ENCODE results near the gene ATP8A2. TPM values are rescaled to one million over a fixed set of nuclear protein-coding genes. Genes with fewer than 3 reads are reported as not detected.

Gene ATP8A2
- total RNA-seq, 2 experiments from 2014 or later: not detected

GRCh38 chr13:26058704-26059103, 686.9 kb downstream of the ATP8A2 start:
- H4K20me1 ChIP-seq (ENCODE audit: insufficient read depth, low read length): no peaks in the 10 kb centered on the region
- H3K9me2 ChIP-seq (ENCODE audit: insufficient read depth, low read length): no peaks in the 10 kb centered on the region
- H3K4me3 ChIP-seq (ENCODE audit: low read depth, low read length, poor library complexity, severe bottlenecking): no peak overlapping the region
- H3K36me3 ChIP-seq (ENCODE audit: insufficient read depth, low read length): no peaks in the 10 kb centered on the region
- H2AFZ ChIP-seq (ENCODE audit: low read length): no peak overlapping the region
- intact Hi-C loops (cut with micrococcal nuclease; ENCODE audit: unreplicated experiment): no loop called here
- DNase-seq (ENCODE audit: low spot score): no peak
- CTCF ChIA-PET (ENCODE audit: unreplicated experiment): no interaction called here
- no peak overlapping the region for H3K27ac ChIP-seq (ENCODE audit: low read depth, low read length, poor library complexity, severe bottlenecking)
- POLR2A ChIA-PET: no interaction called here
- TF ChIP-seq EZH2phosphoT487 (IDR thresholded peaks at IDR 0.05; ENCODE audit: borderline replicate concordance, low read depth, low read length) (no peak), CTCF (conservative IDR thresholded peaks at IDR 0.05; ENCODE audit: low read length) (no peak)
- no peaks in the 10 kb centered on the region for H3K79me2 ChIP-seq (ENCODE audit: insufficient read depth, low read depth, low read length)
- H3K4me1 ChIP-seq (ENCODE audit: insufficient read depth, low read length, poor library complexity, severe bottlenecking): no peaks in the 10 kb centered on the region
- no peak overlapping the region for H3K4me2 ChIP-seq (ENCODE audit: low read length)
- no peaks in the 10 kb centered on the region for H3K9me3 ChIP-seq (ENCODE audit: low read length)
- no TSS peak for BruUV-seq (replicated peaks)

GRCh38 chr13:26060357-26060756, 688.6 kb downstream of the ATP8A2 start:
- CTCF ChIA-PET (ENCODE audit: unreplicated experiment): no interaction called here

More at GRCh38 chr13:26060357-26060756, 688.6 kb downstream of the ATP8A2 start:
- POLR2A ChIA-PET: no interaction called here
- Histone ChIP-seq H4K20me1 (ENCODE audit: insufficient read depth, low read length) (no peaks in the 10 kb centered on the region), H3K9me2 (ENCODE audit: insufficient read depth, low read length) (no peaks in the 10 kb centered on the region), H3K4me1 (ENCODE audit: insufficient read depth, low read length, poor library complexity, severe bottlenecking) (no peaks in the 10 kb centered on the region), H3K36me3 (ENCODE audit: insufficient read depth, low read length) (no peaks in the 10 kb centered on the region), H3K4me2 (ENCODE audit: low read length) (no peak overlapping the region), H3K27ac (ENCODE audit: low read depth, low read length, poor library complexity, severe bottlenecking) (no peak overlapping the region), H2AFZ (ENCODE audit: low read length) (no peak overlapping the region), H3K79me2 (ENCODE audit: insufficient read depth, low read depth, low read length) (no peaks in the 10 kb centered on the region), H3K4me3 (ENCODE audit: low read depth, low read length, poor library complexity, severe bottlenecking) (no peak overlapping the region), H3K9me3 (ENCODE audit: low read length) (no peaks in the 10 kb centered on the region)
- intact Hi-C loops (cut with micrococcal nuclease; ENCODE audit: unreplicated experiment): loop anchor here (5.0 kb wide), 1 partner anchor 233 kb away; no protein-coding TSS in a partner anchor
- BruUV-seq (replicated peaks): no TSS peak
- no peak for TF ChIP-seq CTCF (conservative IDR thresholded peaks at IDR 0.05; ENCODE audit: low read length)
- no peak for TF ChIP-seq EZH2phosphoT487 (IDR thresholded peaks at IDR 0.05; ENCODE audit: borderline replicate concordance, low read depth, low read length)
- DNase-seq (ENCODE audit: low spot score): no peak

All from OCI-LY7 (cell line).